CD8-positive, alpha-beta memory T cell (primary cell): ENCODE measurements around the gene TYRO3. TPM values are rescaled to one million over a fixed set of nuclear protein-coding genes. Genes with fewer than 3 reads are reported as not detected.
A peak's percentile ranks its signal among the peaks of the same experiment; 100 is the strongest.

Experiments
- CTCF ChIA-PET: fragments of 350-600 bp; sonication (Branson Sonifier 250); formaldehyde crosslinking; loops from one replicate; lab custom pipeline; 2021; ENCODE audit warnings: antibody characterized with exemption; lab: Charles Lee
- POLR2A ChIA-PET: fragments of 350-600 bp; sonication (Branson Sonifier 250); formaldehyde crosslinking; loops from one replicate; lab custom pipeline; 2021; ENCODE audit warnings: antibody characterized with exemption; lab: Charles Lee
- DNase-seq, 5 donors: peaks; one replicate each; pipeline versions ENCODE4 v3.0.0 to v3.0.0-alpha.2; 2020 to 2022; ENCODE audit warnings: mixed read lengths in 1 of 5
- H3K27ac ChIP-seq: one replicate; pipeline ENCODE4 v1.7.0; 2013; ENCODE audit warnings: low read depth, mild to moderate bottlenecking, low read length, moderate library complexity
- H3K27me3 ChIP-seq: 2 replicates; pipeline ENCODE4 v1.7.0; 2013; ENCODE audit warnings: low read length, mild to moderate bottlenecking; ENCODE audit not compliant: insufficient read depth, poor library complexity, severe bottlenecking
- H3K36me3 ChIP-seq: 2 replicates; pipeline ENCODE4 v1.7.0; 2013; ENCODE audit warnings: mild to moderate bottlenecking, low read length, moderate library complexity; ENCODE audit not compliant: insufficient read depth
- H3K4me1 ChIP-seq: 2 replicates; pipeline ENCODE4 v1.7.0; 2013; ENCODE audit warnings: mild to moderate bottlenecking, low read length, moderate library complexity; ENCODE audit not compliant: insufficient read depth
- H3K4me3 ChIP-seq: 2 replicates; pipeline ENCODE4 v1.7.0; 2013; ENCODE audit warnings: mild to moderate bottlenecking, low read length
- H3K9me3 ChIP-seq: 2 replicates; pipeline ENCODE4 v1.7.0; 2013; ENCODE audit warnings: mild to moderate bottlenecking, low read length
- H3K27ac Mint-ChIP-seq, 8 donors: one replicate each; pipeline ENCODE4 v1.8.0; 2020 to 2021; ENCODE audit warnings: mixed read lengths in 8 of 8, mild to moderate bottlenecking in 6 of 8, inconsistent platforms in 3 of 8, moderate library complexity in 3 of 8
- H3K27me3 Mint-ChIP-seq, 2 donors: one replicate each; pipeline ENCODE4 v1.8.0; 2020 to 2021; ENCODE audit warnings: mixed read lengths in 2 of 2, mild to moderate bottlenecking in 1 of 2, moderate library complexity in 1 of 2
- H3K36me3 Mint-ChIP-seq, 3 donors: one replicate each; pipeline ENCODE4 v1.8.0; 2020 to 2021; ENCODE audit warnings: mixed read lengths in 3 of 3, inconsistent platforms in 1 of 3, mild to moderate bottlenecking in 1 of 3
- H3K4me1 Mint-ChIP-seq, 3 donors: one replicate each; pipeline ENCODE4 v1.8.0; 2020 to 2021; ENCODE audit warnings: mixed read lengths in 3 of 3, inconsistent platforms in 1 of 3, mild to moderate bottlenecking in 1 of 3
- H3K4me3 Mint-ChIP-seq, 7 donors: one replicate each; pipeline ENCODE4 v1.8.0; 2020 to 2021; ENCODE audit warnings: mixed read lengths in 7 of 7, mild to moderate bottlenecking in 6 of 7, moderate library complexity in 4 of 7, inconsistent platforms in 2 of 7
- H3K9me3 Mint-ChIP-seq, 5 donors: one replicate each; pipeline ENCODE4 v1.8.0; 2020 to 2022; ENCODE audit warnings: mixed read lengths in 5 of 5, mild to moderate bottlenecking in 3 of 5, moderate library complexity in 2 of 5, inconsistent platforms in 1 of 5
- polyA plus RNA-seq: library from polyadenylated mRNA; unstranded; fragments of 300-500 nt; fragmentation: Illumina TruSeq; gene quantifications from one replicate; pipeline ENCODE4 v1.2.3, GENCODE V29; 2021
- total RNA-seq, 2 experiments: library from RNA; stranded (reverse); gene quantifications; one replicate each; pipeline ENCODE4 v1.2.3, GENCODE V29; 2021

The TYRO3 gene
- total and polyA plus RNA-seq, 3 experiments from 2014 or later: 0.46 to 2.6 (median 2.0) TPM

GRCh38 chr15:41544650-41545015 lies 14.4 kb upstream of the TYRO3 start:
- Histone ChIP-seq H3K36me3 (no peaks in the 10 kb centered on the region), H3K27ac (peak overlapping the region; percentile 73), H3K27me3 (no peaks in the 10 kb centered on the region), H3K4me1 (peaks cover 9% of the 10 kb centered on the region), H3K4me3 (peak overlapping the region; percentile 97), H3K9me3 (no peaks in the 10 kb centered on the region)
- Mint-ChIP-seq H3K27ac (peak overlapping the region; percentile 86 to 98 (median 95)), H3K4me1 (peaks cover 17 to 26% (median 24%) of the 10 kb centered on the region in 3 donors), H3K27me3 (peaks cover 0 to 2% of the 10 kb centered on the region in 2 donors), H3K9me3 (no peaks in the 10 kb centered on the region), H3K36me3 (peaks cover 0 to 7% (median 0%) of the 10 kb centered on the region in 3 donors), H3K4me3 (peak overlapping the region; percentile 87 to 97 (median 96))
- POLR2A ChIA-PET: interaction anchor here (0.7 to 1.9 kb wide), 7 partner anchors 13 to 284 kb away, joined by 4 to 15 read pairs (median 4); partner anchors contain the start of gene MGA
- peak in 4 of 5 donors; percentile 21 to 56 (median 48) for DNase-seq
- CTCF ChIA-PET: interaction anchor here (1.4 to 1.8 kb wide), 3 partner anchors 10 to 230 kb away, joined by 4 to 15 read pairs (median 4); partner anchors contain the start of gene MAPKBP1

DNA sequence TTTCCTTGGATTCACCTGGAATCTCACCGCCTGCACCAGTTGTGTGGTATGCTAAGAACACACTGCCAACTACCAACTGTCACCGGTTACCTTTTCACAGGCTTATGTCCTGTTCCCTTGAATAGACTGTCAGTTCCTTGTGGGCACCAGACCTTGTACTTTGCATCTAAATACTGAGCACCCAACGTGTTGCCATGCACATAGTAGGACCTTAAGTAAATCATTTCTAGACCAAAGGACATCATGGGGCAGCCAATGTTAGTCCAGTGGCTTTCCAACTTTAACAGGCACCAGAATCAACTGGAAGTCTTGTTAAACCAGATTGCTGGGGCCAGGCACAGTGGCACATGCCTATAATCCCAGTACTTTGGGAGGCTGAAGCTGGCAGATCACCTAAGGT lies 13.8 kb upstream of the TYRO3 start:
- no peak overlapping the region for H3K27ac ChIP-seq
- peaks cover 9% of the 10 kb centered on the region for H3K4me1 ChIP-seq
- peaks cover under 1 to 2% of the 10 kb centered on the region in 2 donors for H3K27me3 Mint-ChIP-seq
- DNase-seq: no peak
- H3K9me3 Mint-ChIP-seq: no peaks in the 10 kb centered on the region
- no peaks in the 10 kb centered on the region for H3K36me3 ChIP-seq
- H3K9me3 ChIP-seq: no peaks in the 10 kb centered on the region
- H3K27ac Mint-ChIP-seq: peak overlapping the region; percentile 43 to 96 (median 92)
- H3K4me1 Mint-ChIP-seq: peaks cover 17 to 26% (median 24%) of the 10 kb centered on the region in 3 donors
- no peak overlapping the region for H3K4me3 ChIP-seq
- H3K4me3 Mint-ChIP-seq: peak overlapping the region; percentile 87 to 97 (median 96)
- POLR2A ChIA-PET: interaction anchor here (1.9 kb wide), 1 partner anchor 40 kb away, joined by 6 read pairs; no protein-coding TSS in a partner anchor
- H3K27me3 ChIP-seq: no peaks in the 10 kb centered on the region
- peaks cover 0 to 7% (median 0%) of the 10 kb centered on the region in 3 donors for H3K36me3 Mint-ChIP-seq
- CTCF ChIA-PET: interaction anchor here (1.7 to 1.8 kb wide), 2 partner anchors 9 to 12 kb away, joined by 4 to 15 read pairs; no protein-coding TSS in a partner anchor

GRCh38 chr15:41546851-41547786 lies 11.9 kb upstream of the TYRO3 start:
- Mint-ChIP-seq H3K27ac (peak overlapping the region in 1 of 8 donors; percentile 68), H3K4me1 (peaks cover 17 to 23% (median 21%) of the 10 kb centered on the region in 3 donors), H3K27me3 (peaks cover 2 to 4% of the 10 kb centered on the region in 2 donors), H3K36me3 (peaks cover 0 to 6% (median 0%) of the 10 kb centered on the region in 3 donors), H3K4me3 (peak overlapping the region in 1 of 7 donors; percentile 69), H3K9me3 (no peaks in the 10 kb centered on the region)
- POLR2A ChIA-PET: no interaction called here
- H3K4me3 ChIP-seq: no peak overlapping the region
- no peaks in the 10 kb centered on the region for H3K27me3 ChIP-seq
- H3K4me1 ChIP-seq: peaks cover 9% of the 10 kb centered on the region
- H3K27ac ChIP-seq: no peak overlapping the region
- no peaks in the 10 kb centered on the region for H3K36me3 ChIP-seq
- DNase-seq: no peak
- no peaks in the 10 kb centered on the region for H3K9me3 ChIP-seq
- CTCF ChIA-PET: interaction anchor here (2.2 kb wide), 1 partner anchor 11 kb away, joined by 5 read pairs; no protein-coding TSS in a partner anchor

DNA sequence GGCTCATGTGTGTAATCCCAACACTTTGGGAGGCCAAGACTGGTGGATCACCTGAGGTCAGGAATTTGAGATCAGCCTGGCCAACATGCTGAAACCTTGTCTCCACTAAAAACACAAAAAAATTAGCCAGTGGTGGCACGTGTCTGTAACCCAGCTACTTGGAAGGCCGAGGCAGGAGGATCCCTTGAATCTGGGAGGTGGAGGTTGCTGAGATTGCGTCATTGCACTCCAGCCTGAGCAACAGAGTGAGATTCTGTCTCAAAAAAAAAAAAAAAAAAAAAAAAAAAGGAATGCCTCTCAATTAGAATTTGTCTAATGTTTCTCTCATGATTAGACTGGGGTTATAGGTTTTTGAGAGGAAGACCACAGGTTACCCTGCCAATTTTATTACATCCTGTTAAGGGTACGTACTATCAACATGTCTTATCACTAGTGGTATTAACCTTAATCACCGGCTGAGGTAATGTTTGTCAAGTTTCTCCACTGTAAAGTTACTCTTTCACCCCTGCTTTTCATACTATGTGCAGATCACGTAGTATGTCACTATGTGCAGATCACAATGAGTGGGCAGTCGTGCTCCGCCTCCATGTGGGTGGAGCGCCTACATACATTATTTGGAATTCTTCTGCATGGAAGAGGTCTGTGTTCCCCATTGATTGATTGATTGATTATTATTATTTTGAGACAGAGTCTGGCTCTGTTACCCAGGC lies 8.8 kb upstream of the TYRO3 start:
- Mint-ChIP-seq H3K9me3 (no peaks in the 10 kb centered on the region), H3K36me3 (no peaks in the 10 kb centered on the region), H3K27me3 (peaks cover 2 to 8% of the 10 kb centered on the region in 2 donors), H3K4me3 (no peak overlapping the region), H3K27ac (no peak overlapping the region), H3K4me1 (peaks cover under 1 to 5% (median under 1%) of the 10 kb centered on the region in 3 donors)
- no peaks in the 10 kb centered on the region for H3K27me3 ChIP-seq
- H3K36me3 ChIP-seq: no peaks in the 10 kb centered on the region
- no peak overlapping the region for H3K27ac ChIP-seq
- ChIA-PET CTCF (interaction anchor here (0.7 to 1.9 kb wide), 2 partner anchors 7 to 78 kb away, joined by 3 to 9 read pairs; no protein-coding TSS in a partner anchor), POLR2A (interaction anchor here (0.7 kb wide), 1 partner anchor 37 kb away, joined by 8 read pairs; no protein-coding TSS in a partner anchor)
- H3K4me3 ChIP-seq: no peak overlapping the region
- H3K4me1 ChIP-seq: no peaks in the 10 kb centered on the region
- H3K9me3 ChIP-seq: no peaks in the 10 kb centered on the region
- no peak for DNase-seq

GRCh38 chr15:41553731-41554130 lies 5.3 kb upstream of the TYRO3 start:
- Histone ChIP-seq H3K27ac (no peak overlapping the region), H3K4me3 (no peak overlapping the region), H3K36me3 (no peaks in the 10 kb centered on the region), H3K9me3 (no peaks in the 10 kb centered on the region), H3K4me1 (peaks cover 10% of the 10 kb centered on the region), H3K27me3 (no peaks in the 10 kb centered on the region)
- no peaks in the 10 kb centered on the region for H3K9me3 Mint-ChIP-seq
- H3K27me3 Mint-ChIP-seq: peaks cover 7 to 8% of the 10 kb centered on the region in 2 donors
- CTCF ChIA-PET: interaction anchor here (1.1 kb wide), 1 partner anchor 9 kb away, joined by 4 read pairs; the partner anchor contains the start of gene RPAP1
- H3K27ac Mint-ChIP-seq: no peak overlapping the region
- no peak for DNase-seq
- peak overlapping the region in 1 of 7 donors; percentile 63 for H3K4me3 Mint-ChIP-seq
- POLR2A ChIA-PET: no interaction called here
- peaks cover 12 to 17% (median 14%) of the 10 kb centered on the region in 3 donors for H3K4me1 Mint-ChIP-seq
- H3K36me3 Mint-ChIP-seq: peaks cover 0 to 1% (median 0%) of the 10 kb centered on the region in 3 donors

GRCh38 chr15:41554343-41554742 lies 4.7 kb upstream of the TYRO3 start:
- H3K36me3 ChIP-seq: no peaks in the 10 kb centered on the region
- Mint-ChIP-seq H3K9me3 (no peaks in the 10 kb centered on the region), H3K4me3 (no peak overlapping the region), H3K27me3 (peaks cover 7 to 8% of the 10 kb centered on the region in 2 donors), H3K4me1 (peaks cover 12 to 17% (median 14%) of the 10 kb centered on the region in 3 donors), H3K27ac (peak overlapping the region in 1 of 8 donors; percentile 17), H3K36me3 (peaks cover 0 to 1% (median 0%) of the 10 kb centered on the region in 3 donors)
- no peak for DNase-seq
- no peak overlapping the region for H3K27ac ChIP-seq
- peaks cover 10% of the 10 kb centered on the region for H3K4me1 ChIP-seq
- no peak overlapping the region for H3K4me3 ChIP-seq
- no peaks in the 10 kb centered on the region for H3K27me3 ChIP-seq
- CTCF ChIA-PET: interaction anchor here (1.1 kb wide), 1 partner anchor 10 kb away, joined by 4 read pairs; the partner anchor contains the start of gene RPAP1
- no peaks in the 10 kb centered on the region for H3K9me3 ChIP-seq
- POLR2A ChIA-PET: no interaction called here

GRCh38 chr15:41554915-41555314 lies 4.1 kb upstream of the TYRO3 start:
- H3K4me1 ChIP-seq: peaks cover 16% of the 10 kb centered on the region
- H3K9me3 ChIP-seq: no peaks in the 10 kb centered on the region
- ChIA-PET CTCF (interaction anchor here (1.1 kb wide), 1 partner anchor 10 kb away, joined by 4 read pairs; the partner anchor contains the start of gene RPAP1), POLR2A (no interaction called here)
- no peak overlapping the region for H3K27ac ChIP-seq
- H3K4me1 Mint-ChIP-seq: peaks cover 17 to 18% (median 17%) of the 10 kb centered on the region in 3 donors
- H3K9me3 Mint-ChIP-seq: no peaks in the 10 kb centered on the region
- H3K36me3 Mint-ChIP-seq: peaks cover 0 to 1% (median 0%) of the 10 kb centered on the region in 3 donors
- DNase-seq: no peak
- no peak overlapping the region for H3K4me3 ChIP-seq
- H3K27ac Mint-ChIP-seq: peak overlapping the region in 1 of 8 donors; percentile 59
- peaks cover 9 to 12% of the 10 kb centered on the region in 2 donors for H3K27me3 Mint-ChIP-seq
- no peak overlapping the region for H3K4me3 Mint-ChIP-seq
- H3K27me3 ChIP-seq: peaks cover 5% of the 10 kb centered on the region
- no peaks in the 10 kb centered on the region for H3K36me3 ChIP-seq
